K562 (cell line): ENCODE data around the gene HEPHL1. TPM values are rescaled to one million over a fixed set of nuclear protein-coding genes. Genes with fewer than 3 reads are reported as not detected.

Experiments
- ATAC-seq: fragments of 200-7000 bp; cut with Tn5 transposase; 3 replicates; pipeline ENCODE4 v1.9.1; 2020; ENCODE audit warnings: moderate library complexity
- BruUV-seq: library from RNA; stranded (reverse); fragments of 400-500 nt; replicated peaks from 2 replicates; lab custom pipeline; 2021; lab: Mats Ljungman, UMichigan
- CTCF ChIA-PET: fragments of 300-600 bp; formaldehyde crosslinking; extraction: SDS; loops from one replicate; lab custom pipeline; 2021; ENCODE audit warnings: low intra/inter-chr PET ratio; lab: Yijun Ruan, JAX
- POLR2A ChIA-PET: fragments of 300-600, 350-650 bp; sonication (Branson Sonifier 250); formaldehyde crosslinking; extraction: SDS; loops from one replicate; lab custom pipeline; 2021; ENCODE audit warnings: antibody characterized with exemption, inconsistent platforms; lab: Yijun Ruan, JAX
- DNase-seq, 4 experiments: peaks; one replicate each; pipeline versions ENCODE4 v3.0.0 to v3.0.0-alpha.2; 2011 to 2018; ENCODE audit warnings: low spot score in 3 of 4, mixed read lengths in 3 of 4; ENCODE audit errors: extremely low read depth in 1 of 4
- FAIRE-seq: peaks from 2 replicates; lab custom pipeline; 2011; peaks lifted over from hg19 to GRCh38; lab: Jason Lieb, UNC
- H2AFZ ChIP-seq: 2 replicates; pipeline ENCODE4 v1.6.0; 2011; ENCODE audit warnings: low read depth, low read length, control low read depth, inconsistent platforms
- H3K27ac ChIP-seq: fragments of 200-600 bp; 3 replicates; pipeline ENCODE4 v1.8.0; 2011; ENCODE audit warnings: low read depth, mild to moderate bottlenecking, control low read depth, inconsistent platforms, low read length, moderate library complexity, mixed read lengths; ENCODE audit errors: extremely low read depth
- H3K27me3 ChIP-seq, 2 experiments: fragments of 300-600 bp in 1 of 2; 2 replicates in 1 of 2; 3 replicates in 1 of 2; pipeline versions ENCODE4 v1.6.0 to v1.8.0; 2011; ENCODE audit warnings: inconsistent platforms in 2 of 2, low read length in 2 of 2, mild to moderate bottlenecking in 1 of 2, mixed read lengths in 1 of 2, moderate library complexity in 1 of 2; ENCODE audit not compliant: control insufficient read depth in 2 of 2, insufficient read depth in 2 of 2
- H3K36me3 ChIP-seq: fragments of 300-600 bp; 3 replicates; pipeline ENCODE4 v1.8.0; 2011; ENCODE audit warnings: mild to moderate bottlenecking, low read length, inconsistent platforms; ENCODE audit not compliant: control insufficient read depth, insufficient read depth
- H3K4me1 ChIP-seq, 2 experiments: fragments of 200-600 bp in 1 of 2; replicated peaks in 1 of 2; 2 replicates in 1 of 2; 3 replicates in 1 of 2; pipeline versions ENCODE4 v1.5.1 to v1.8.0; 2011; ENCODE audit warnings: inconsistent platforms in 2 of 2, low read length in 2 of 2, mild to moderate bottlenecking in 1 of 2, mixed read lengths in 1 of 2, moderate library complexity in 1 of 2; ENCODE audit not compliant: control insufficient read depth in 2 of 2, insufficient read depth in 2 of 2
- H3K4me2 ChIP-seq: 2 replicates; pipeline ENCODE4 v1.6.1; 2011; ENCODE audit warnings: low read length, control low read depth, inconsistent platforms, mixed read lengths; ENCODE audit not compliant: insufficient read depth
- H3K4me3 ChIP-seq: fragments of 200-600 bp; sonication (generic), shearing (Covaris generic); 2 replicates; pipeline ENCODE4 v1.5.1; 2016; ENCODE audit warnings: control low read depth, inconsistent platforms
- H3K79me2 ChIP-seq: fragments of 200-600 bp; 3 replicates; pipeline ENCODE4 v1.8.0; 2011; ENCODE audit warnings: low read length, inconsistent platforms; ENCODE audit not compliant: control insufficient read depth, insufficient read depth
- H3K9ac ChIP-seq, 2 experiments: 2 replicates each; pipeline versions ENCODE4 v1.6.0 to v1.6.1; 2011; ENCODE audit warnings: low read depth in 2 of 2, low read length in 2 of 2, control low read depth in 1 of 2, inconsistent platforms in 1 of 2, mild to moderate bottlenecking in 1 of 2, mixed read lengths in 1 of 2; ENCODE audit not compliant: insufficient read depth in 1 of 2
- H3K9me1 ChIP-seq: one replicate; pipeline ENCODE4 v1.6.0; 2011; ENCODE audit warnings: inconsistent platforms, mild to moderate bottlenecking, low read length, moderate library complexity; ENCODE audit not compliant: control insufficient read depth, insufficient read depth
- H3K9me3 ChIP-seq: replicated peaks from 2 replicates; pipeline ENCODE4 v1.5.1; 2011; ENCODE audit warnings: low read depth, low read length, inconsistent platforms; ENCODE audit not compliant: control insufficient read depth, insufficient read depth
- H4K20me1 ChIP-seq: replicated peaks from 2 replicates; pipeline ENCODE4 v1.6.1; 2011; ENCODE audit warnings: low read length, inconsistent platforms, mixed read lengths; ENCODE audit not compliant: control insufficient read depth, insufficient read depth
- CBFB ChIP-seq: sonication (generic); formaldehyde crosslinking; IDR thresholded peaks from 2 replicates; pipeline ENCODE4 v1.4.0; 2020; ENCODE audit warnings: mild to moderate bottlenecking, missing genetic modification reagents
- CHCHD3 ChIP-seq: fragments of 250-450 bp; sonication (Bioruptor Pico); IDR thresholded peaks from 2 replicates; pipeline ENCODE4 v2.1.2; 2022; ENCODE audit warnings: mild to moderate bottlenecking
- CHD2 ChIP-seq: IDR thresholded peaks from 2 replicates; pipeline ENCODE4 v1.6.1; 2011; ENCODE audit warnings: low read depth, low read length
- JUN ChIP-seq, 2 experiments: sonication (generic) in 1 of 2; formaldehyde crosslinking in 1 of 2; IDR thresholded peaks; 2 replicates each; pipeline versions ENCODE4 v1.6.1 to v1.8.0; 2012 to 2022; ENCODE audit warnings: borderline replicate concordance in 2 of 2, mild to moderate bottlenecking in 2 of 2, improper control_type of control experiment in 1 of 2, low read depth in 1 of 2, low read length in 1 of 2, missing genetic modification reagents in 1 of 2
- KDM4B ChIP-seq, 2 experiments: fragments of 450-650 bp in 1 of 2; sonication (generic) in 1 of 2; IDR thresholded peaks; 2 replicates each; pipeline ENCODE4 v1.6.1; 2016 to 2017; ENCODE audit warnings: borderline replicate concordance in 2 of 2, antibody characterized with exemption in 1 of 2, low read depth in 1 of 2, mild to moderate bottlenecking in 1 of 2
- MTA1 ChIP-seq: fragments of 450-650 bp; IDR thresholded peaks from 2 replicates; pipeline ENCODE4 v1.6.1; 2017; ENCODE audit warnings: borderline replicate concordance
- POLR2AphosphoS2 ChIP-seq: IDR thresholded peaks from 2 replicates; pipeline ENCODE4 v1.6.1; 2012; ENCODE audit warnings: low read length, improper control_type of control experiment
- SAP30 ChIP-seq: fragments of 200-600 bp; sonication (generic); IDR thresholded peaks from 2 replicates; pipeline ENCODE4 v1.6.1; 2012; ENCODE audit warnings: borderline replicate concordance, low read depth, mild to moderate bottlenecking, moderate library complexity, low read length, control low read depth, inconsistent platforms; ENCODE audit not compliant: insufficient read depth, poor library complexity, severe bottlenecking
- SETDB1 ChIP-seq: IDR thresholded peaks from one replicate; pipeline ENCODE4 v1.6.1; 2012; ENCODE audit warnings: low read length, control low read depth, inconsistent platforms
- USF1 ChIP-seq: sonication (generic); formaldehyde crosslinking; IDR thresholded peaks from 2 replicates; pipeline ENCODE4 v1.9.0; 2022; ENCODE audit warnings: mild to moderate bottlenecking, missing genetic modification reagents
- ZFP1 ChIP-seq: fragments of 450-650 bp; formaldehyde crosslinking; IDR thresholded peaks from 2 replicates; pipeline ENCODE4 v1.4.0; 2020; ENCODE audit warnings: mild to moderate bottlenecking, mixed read lengths
- ZNF239 ChIP-seq: fragments of 250-450 bp; sonication (Bioruptor Pico); IDR thresholded peaks from 2 replicates; pipeline ENCODE4 v1.4.0; 2020; ENCODE audit warnings: mild to moderate bottlenecking
- ZNF785 ChIP-seq: fragments of 250-450 bp; sonication (Bioruptor Pico); IDR thresholded peaks from 2 replicates; pipeline ENCODE4 v1.4.0; 2020; ENCODE audit warnings: mild to moderate bottlenecking
- WGBS: fragments of 100-300 bp; shearing (Covaris generic); methylation state at CpG from one replicate; pipeline ENCODE4 v1.1.6; 2016; ENCODE audit warnings: low coverage, mixed read lengths; ENCODE audit not compliant: insufficient coverage; ENCODE audit errors: missing lambda C conversion rate; 5-methylcytosine and 5-hydroxymethylcytosine counted together
- in situ Hi-C: fragments of 300-500 bp; cut with MboI; formaldehyde crosslinking; loops from 4 replicates; pipeline ENCODE4 v1.15.0; 2018; ENCODE audit warnings: inconsistent platforms, mixed read lengths
- intact Hi-C: fragments of 100-400 bp; cut with micrococcal nuclease; formaldehyde crosslinking; loops from 2 replicates; pipeline ENCODE4 v1.14.2; 2022
- polyA plus RNA-seq, 8 experiments: library from polyadenylated mRNA; depleted of rRNA in 4 of 8; stranded (reverse) in 5 of 8; unstranded in 3 of 8; fragments of >200 nt; fragmentation: Nextera tagmentation in 2 of 8; fragmentation: Illumina TruSeq in 1 of 8; extraction: Ambion mirVana in 2 of 8; extraction: Trizol in 1 of 8; gene quantifications; 2 replicates each; pipeline versions ENCODE4 v1.2.1 to v1.2.3, GENCODE V29; 2011 to 2014; ENCODE audit warnings: inconsistent platforms in 1 of 8, missing spikeins in 1 of 8
- total RNA-seq, 7 experiments: library from RNA; depleted of rRNA in 6 of 7; stranded (reverse); fragments of >200 nt in 6 of 7; fragmentation: Illumina TruSeq in 2 of 7; extraction: Trizol in 2 of 7; gene quantifications; 2 replicates each; pipeline versions ENCODE4 v1.2.1 to v1.2.3, GENCODE V29; 2011 to 2021; ENCODE audit warnings: low replicate concordance in 1 of 7
- TF ChIP-seq, protein P1 (sequence below): fragments of 450-650 bp; IDR thresholded peaks from 2 replicates; pipeline ENCODE4 v1.7.0; 2016; ENCODE audit warnings: borderline replicate concordance

HEPHL1 gene
- total and polyA plus RNA-seq, 9 of the 15 experiments (the other 6 are each of a cell fraction or from before 2014, with no cell fraction given): 0.01 TPM; not detected in 8

DNA sequence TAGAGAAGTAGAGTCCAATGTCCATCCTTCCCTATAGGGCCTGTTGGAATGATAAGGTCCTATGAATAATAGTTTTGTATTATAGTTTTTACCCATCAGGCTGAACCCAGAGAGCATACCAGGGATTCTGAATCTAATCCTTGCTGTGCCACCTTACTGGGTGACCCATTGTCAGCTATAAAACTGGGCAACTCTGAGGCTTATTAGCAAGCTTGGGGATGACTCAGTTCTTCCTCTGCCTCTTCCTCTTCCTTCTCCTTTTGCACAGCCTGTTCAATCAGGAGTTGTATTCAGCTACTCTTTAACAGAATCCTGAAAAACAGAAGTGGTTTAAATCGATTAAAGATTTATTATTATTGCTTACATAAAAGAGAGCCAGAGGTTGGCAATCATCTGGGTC, 8.9 kb downstream of the HEPHL1 start:
- ATAC-seq (no peak), DNase-seq (no peak), FAIRE-seq (no peak)
- Histone ChIP-seq H3K9me1 (no peaks in the 10 kb centered on the region), H3K9ac (no peak overlapping the region), H3K27me3 (no peaks in the 10 kb centered on the region), H3K4me3 (no peak overlapping the region), H3K27ac (no peak overlapping the region), H3K79me2 (no peaks in the 10 kb centered on the region), H3K4me1 (no peaks in the 10 kb centered on the region; a peak in 1 of 5 replicates), H4K20me1 (no peaks in the 10 kb centered on the region), H3K9me3 (no peaks in the 10 kb centered on the region), H3K4me2 (no peak overlapping the region), H3K36me3 (no peaks in the 10 kb centered on the region), H2AFZ (no peak overlapping the region)
- in situ Hi-C loops (no loop called here), intact Hi-C loops (no loop called here)
- CTCF ChIA-PET: no interaction called here
- WGBS: 0% methylated on average over 1 of the region's 1 CpG
- POLR2A ChIA-PET: no interaction called here
- no TSS peak for BruUV-seq
- TF ChIP-seq JUN (IDR thresholded peaks at IDR 0.05; ENCODE audit: borderline replicate concordance, low read depth, low read length): no peak
- no peak for TF ChIP-seq JUN (CRISPR knock-in tag; IDR thresholded peaks at IDR 0.05; ENCODE audit: borderline replicate concordance)
- TF ChIP-seq MTA1: no peak
- no peak for TF ChIP-seq SAP30
- TF ChIP-seq USF1 (CRISPR knock-in tag): no peak
- TF ChIP-seq SETDB1: no peak
- no peak for TF ChIP-seq CHD2
- TF ChIP-seq CHCHD3: no peak
- no peak for TF ChIP-seq ZFP1 (CRISPR knock-in tag)
- TF ChIP-seq ZNF785 (CRISPR knock-in tag): no peak
- TF ChIP-seq CBFB (CRISPR knock-in tag): no peak
- TF ChIP-seq ZNF239 (CRISPR knock-in tag): no peak
- TF ChIP-seq, protein P1, sequence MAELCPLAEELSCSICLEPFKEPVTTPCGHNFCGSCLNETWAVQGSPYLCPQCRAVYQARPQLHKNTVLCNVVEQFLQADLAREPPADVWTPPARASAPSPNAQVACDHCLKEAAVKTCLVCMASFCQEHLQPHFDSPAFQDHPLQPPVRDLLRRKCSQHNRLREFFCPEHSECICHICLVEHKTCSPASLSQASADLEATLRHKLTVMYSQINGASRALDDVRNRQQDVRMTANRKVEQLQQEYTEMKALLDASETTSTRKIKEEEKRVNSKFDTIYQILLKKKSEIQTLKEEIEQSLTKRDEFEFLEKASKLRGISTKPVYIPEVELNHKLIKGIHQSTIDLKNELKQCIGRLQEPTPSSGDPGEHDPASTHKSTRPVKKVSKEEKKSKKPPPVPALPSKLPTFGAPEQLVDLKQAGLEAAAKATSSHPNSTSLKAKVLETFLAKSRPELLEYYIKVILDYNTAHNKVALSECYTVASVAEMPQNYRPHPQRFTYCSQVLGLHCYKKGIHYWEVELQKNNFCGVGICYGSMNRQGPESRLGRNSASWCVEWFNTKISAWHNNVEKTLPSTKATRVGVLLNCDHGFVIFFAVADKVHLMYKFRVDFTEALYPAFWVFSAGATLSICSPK: no peak
- TF ChIP-seq POLR2AphosphoS2: no peak
- TF ChIP-seq KDM4B (IDR thresholded peaks at IDR 0.05; ENCODE audit: borderline replicate concordance in 2 of 2, low read depth in 1 of 2): no peak
